Astrocyte of the cerebellum (primary cell): ENCODE measurements around the gene CENPW.

Experiments used
- DNase-seq: peaks from one replicate; pipeline ENCODE4 v3.0.0-alpha.2; 2011; ENCODE audit warnings: low read depth
- H3K4me3 ChIP-seq: 2 replicates; pipeline ENCODE4 v1.5.1; 2011; ENCODE audit warnings: mild to moderate bottlenecking, low read depth, low read length, moderate library complexity
- CTCF ChIP-seq: IDR thresholded peaks from 2 replicates; pipeline ENCODE4 v1.5.1; 2012; ENCODE audit warnings: low read length, low read depth, moderate library complexity, mild to moderate bottlenecking; ENCODE audit errors: missing control alignments
- in situ Hi-C: cut with HindIII; loops from 2 replicates; pipeline ENCODE4 v1.10.0; 2017; ENCODE audit warnings: low sequenced_read_pairs

The CENPW gene

GRCh38 chr6:126377594-126378153 is 37.8 kb downstream of the CENPW start:
- no peak for TF ChIP-seq CTCF
- in situ Hi-C loops, result no loop called here
- DNase-seq, result no peak
- no peak overlapping the region for H3K4me3 ChIP-seq

- no peak for DNase-seq
- no peak for TF ChIP-seq CTCF
- no peak overlapping the region for H3K4me3 ChIP-seq
- in situ Hi-C loops, result no loop called here
Observed at GRCh38 chr6:126380072-126380583, 40.2 kb downstream of the CENPW start.

GRCh38 chr6:126381498-126381897 is 41.6 kb downstream of the CENPW start:
- no peak for DNase-seq
- no peak for TF ChIP-seq CTCF
- no peak overlapping the region for H3K4me3 ChIP-seq
- in situ Hi-C loops, result no loop called here

GRCh38 chr6:126383203-126383602 is 43.3 kb downstream of the CENPW start:
- no peak overlapping the region for H3K4me3 ChIP-seq
- in situ Hi-C loops, result no loop called here
- DNase-seq, result no peak
- no peak for TF ChIP-seq CTCF

GRCh38 chr6:126385536-126385935 is 45.6 kb downstream of the CENPW start:
- TF ChIP-seq CTCF, result no peak
- DNase-seq, result no peak
- H3K4me3 ChIP-seq, result no peak overlapping the region
- in situ Hi-C loops, result no loop called here

- in situ Hi-C loops, result no loop called here
- H3K4me3 ChIP-seq, result no peak overlapping the region
- no peak for DNase-seq
- no peak for TF ChIP-seq CTCF
Observed at GRCh38 chr6:126388104-126388598, 48.2 kb downstream of the CENPW start.

GRCh38 chr6:126396131-126396530 is 56.2 kb downstream of the CENPW start:
- H3K4me3 ChIP-seq, result no peak overlapping the region
- in situ Hi-C loops, result no loop called here
- TF ChIP-seq CTCF, result no peak
- DNase-seq, result no peak
